Liver (tissue), 9 donors: Measurements from ENCODE around the gene PTH1R. TPM values are rescaled to one million over a fixed set of nuclear protein-coding genes. Genes with fewer than 3 reads are reported as not detected.

Experiments
- DNase-seq: peaks from one replicate; pipeline ENCODE4 v3.0.0-alpha.2; 2017; ENCODE audit warnings: low spot score
- H3K27ac ChIP-seq, 2 donors: one replicate each; pipeline ENCODE4 v1.7.0; 2013; ENCODE audit warnings: inconsistent platforms in 2 of 2, low read length in 2 of 2, control low read depth in 1 of 2, low read depth in 1 of 2, mild to moderate bottlenecking in 1 of 2
- H3K27me3 ChIP-seq, 4 donors: one replicate each; pipeline versions ENCODE4 v1.6.1 to v1.7.0; 2013; ENCODE audit warnings: low read length in 3 of 4, inconsistent platforms in 1 of 4, mild to moderate bottlenecking in 1 of 4, moderate library complexity in 1 of 4; ENCODE audit not compliant: control insufficient read depth in 4 of 4, insufficient read depth in 4 of 4
- H3K36me3 ChIP-seq, 4 donors: one replicate each; pipeline versions ENCODE4 v1.6.1 to v1.7.0; 2013; ENCODE audit warnings: low read length in 3 of 4, mild to moderate bottlenecking in 3 of 4, low read depth in 1 of 4, moderate library complexity in 1 of 4; ENCODE audit not compliant: control insufficient read depth in 4 of 4, insufficient read depth in 3 of 4
- H3K4me1 ChIP-seq, 4 donors: one replicate each; pipeline versions ENCODE4 v1.6.1 to v1.7.0; 2013; ENCODE audit warnings: low read length in 3 of 4, mild to moderate bottlenecking in 3 of 4, moderate library complexity in 1 of 4; ENCODE audit not compliant: control insufficient read depth in 4 of 4, insufficient read depth in 4 of 4
- H3K4me3 ChIP-seq, 3 donors: one replicate each; pipeline versions ENCODE4 v1.6.1 to v1.7.0; 2013; ENCODE audit warnings: low read length in 3 of 3, control low read depth in 1 of 3, low read depth in 1 of 3, mild to moderate bottlenecking in 1 of 3
- H3K9ac ChIP-seq, 2 donors: one replicate each; pipeline ENCODE4 v1.7.0; 2013; ENCODE audit warnings: low read length in 2 of 2, mild to moderate bottlenecking in 2 of 2, moderate library complexity in 2 of 2, control low read depth in 1 of 2, low read depth in 1 of 2
- H3K9me3 ChIP-seq, 4 donors: one replicate each; pipeline versions ENCODE4 v1.6.1 to v1.7.0; 2013; ENCODE audit warnings: low read length in 3 of 4; ENCODE audit not compliant: control insufficient read depth in 4 of 4
- EGR1 ChIP-seq, 2 donors: IDR thresholded peaks; 2 replicates each; pipeline ENCODE4 v1.6.1; 2016 to 2018; ENCODE audit warnings: antibody characterized with exemption in 2 of 2, low read depth in 2 of 2
- FOXA1 ChIP-seq: IDR thresholded peaks from 2 replicates; pipeline ENCODE4 v1.6.1; 2016; ENCODE audit warnings: antibody characterized with exemption
- HNF4A ChIP-seq, 2 donors: conservative IDR thresholded peaks; 2 replicates each; pipeline ENCODE4 v1.6.1; 2016; ENCODE audit warnings: antibody characterized with exemption in 2 of 2, mild to moderate bottlenecking in 2 of 2
- HNF4G ChIP-seq: IDR thresholded peaks from 2 replicates; pipeline ENCODE4 v1.6.1; 2016; ENCODE audit warnings: antibody characterized with exemption
- JUND ChIP-seq, 2 donors: IDR thresholded peaks; 2 replicates each; pipeline ENCODE4 v1.6.1; 2016; ENCODE audit warnings: antibody characterized with exemption in 2 of 2
- MAX ChIP-seq: IDR thresholded peaks from 2 replicates; pipeline ENCODE4 v1.6.1; 2016; ENCODE audit warnings: antibody characterized with exemption
- NR2F2 ChIP-seq: IDR thresholded peaks from 2 replicates; pipeline ENCODE4 v1.6.1; 2016; ENCODE audit warnings: antibody characterized with exemption
- RAD21 ChIP-seq, 2 donors: IDR thresholded peaks; 2 replicates each; pipeline ENCODE4 v1.6.1; 2016; ENCODE audit warnings: antibody characterized with exemption in 2 of 2, mild to moderate bottlenecking in 2 of 2
- RXRA ChIP-seq, 2 donors: IDR thresholded peaks; 2 replicates each; pipeline ENCODE4 v1.6.1; 2017 to 2018; ENCODE audit warnings: antibody characterized with exemption in 2 of 2, mild to moderate bottlenecking in 1 of 2
- SP1 ChIP-seq: IDR thresholded peaks from 2 replicates; pipeline ENCODE4 v1.6.1; 2018; ENCODE audit warnings: antibody characterized with exemption, mild to moderate bottlenecking
- TAF1 ChIP-seq: conservative IDR thresholded peaks from 2 replicates; pipeline ENCODE4 v1.6.1; 2016; ENCODE audit warnings: antibody characterized with exemption, mild to moderate bottlenecking
- ZBTB33 ChIP-seq: IDR thresholded peaks from 2 replicates; pipeline ENCODE4 v1.6.1; 2016; ENCODE audit warnings: antibody characterized with exemption
- WGBS: extraction: QIAGEN DNeasy Blood & Tissue Kit; methylation state at CpG from one replicate; pipeline ENCODE4 v1.1.7; 2013; 5-methylcytosine and 5-hydroxymethylcytosine counted together
- polyA plus RNA-seq, 2 donors: library from polyadenylated mRNA; stranded (reverse) in 1 of 2; unstranded in 1 of 2; fragments of 200-250 nt in 1 of 2; fragments of >200 nt in 1 of 2; fragmentation: Nextera tagmentation in 1 of 2; extraction: Ambion mirVana in 1 of 2; gene quantifications; one replicate each; pipeline versions ENCODE4 v1.2.1 to v1.2.3, GENCODE V29; 2013 to 2015
- total RNA-seq, 2 donors: library from RNA; depleted of rRNA; stranded (reverse); fragments of >200 nt; gene quantifications; one replicate each; pipeline ENCODE4 v1.2.3, GENCODE V29; 2014
- TF ChIP-seq, protein P1 (sequence below): IDR thresholded peaks from 2 replicates; pipeline ENCODE4 v1.6.1; 2016; ENCODE audit warnings: antibody characterized with exemption, mild to moderate bottlenecking
- TF ChIP-seq, protein P2 (sequence below): IDR thresholded peaks from 2 replicates; pipeline ENCODE4 v1.6.1; 2016; ENCODE audit warnings: antibody characterized with exemption
- donor health status: healthy.
- donor health status: healthy.
- donor health status: healthy.
- donor health status: healthy.
- donor health status: healthy.

The PTH1R gene
- total and polyA plus RNA-seq, 4 donors, result 7.2 to 28.4 (median 23.6) TPM

DNA sequence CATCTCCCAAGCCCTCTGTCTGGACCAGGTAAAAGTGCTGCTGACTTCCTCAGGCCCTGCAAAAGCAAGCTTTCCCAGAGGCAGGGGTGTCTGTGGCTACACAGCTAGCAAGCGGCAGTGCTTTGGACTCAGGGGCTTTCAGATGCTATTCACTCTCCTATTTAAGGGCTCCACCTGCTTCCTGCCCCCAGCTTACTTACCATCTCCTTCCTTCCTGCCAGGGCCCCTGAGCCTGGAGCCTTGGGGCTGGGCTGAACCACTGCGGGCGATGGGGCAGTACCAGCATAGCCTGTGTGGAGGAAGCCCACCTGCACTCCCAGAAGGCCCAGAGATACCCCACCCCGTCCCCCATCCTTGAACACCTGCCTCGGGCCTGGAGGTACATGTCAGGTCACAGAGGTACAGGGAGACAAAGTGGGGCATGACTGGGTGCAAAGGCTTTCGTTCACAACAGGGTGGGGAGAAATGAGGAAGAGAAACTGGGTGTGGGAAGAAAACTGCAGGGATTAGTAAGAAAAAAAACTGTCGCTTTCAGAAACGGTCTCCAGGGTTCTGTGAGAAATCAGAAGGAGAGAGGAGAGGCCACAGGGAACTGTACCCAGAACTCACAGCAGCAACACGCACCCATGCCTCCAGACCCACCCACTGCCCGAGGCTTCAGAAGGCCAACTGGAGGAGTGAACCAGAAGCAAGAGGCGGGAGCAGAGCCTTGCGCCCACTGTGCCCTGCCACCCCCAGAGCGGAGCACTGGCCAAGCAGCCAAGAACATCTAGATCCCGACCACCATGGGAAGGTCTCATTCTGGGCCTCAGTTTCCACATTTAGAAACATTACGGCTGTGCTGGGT, 49.6 kb downstream of the PTH1R start:
- TF ChIP-seq RAD21 (IDR thresholded peaks at IDR 0.05), result peak in 1 of 2 donors; percentile 3
- TF ChIP-seq HNF4G, result no peak
- no peak overlapping the region for H3K4me3 ChIP-seq
- no peaks in the 10 kb centered on the region for H3K27me3 ChIP-seq
- peaks cover 12 to 30% (median 21%) of the 10 kb centered on the region in 4 donors for H3K36me3 ChIP-seq
- H3K27ac ChIP-seq, result peak overlapping the region in 1 of 2 donors; percentile 6
- WGBS, result 77% methylated on average over 15 of the region's 15 CpGs
- H3K4me1 ChIP-seq, result peaks cover 15 to 38% (median 27%) of the 10 kb centered on the region in 4 donors
- DNase-seq, result no peak
- H3K9me3 ChIP-seq, result no peaks in the 10 kb centered on the region
- H3K9ac ChIP-seq, result no peak overlapping the region

- no peak for DNase-seq
- Histone ChIP-seq H3K27me3 (no peaks in the 10 kb centered on the region), H3K27ac (no peak overlapping the region), H3K9ac (no peak overlapping the region), H3K4me1 (peaks cover 15 to 44% (median 33%) of the 10 kb centered on the region in 4 donors), H3K36me3 (peaks cover 9 to 24% (median 19%) of the 10 kb centered on the region in 4 donors), H3K9me3 (no peaks in the 10 kb centered on the region), H3K4me3 (no peak overlapping the region)
- 88% methylated on average over 6 of the region's 6 CpGs for WGBS
- TF ChIP-seq, protein P1, sequence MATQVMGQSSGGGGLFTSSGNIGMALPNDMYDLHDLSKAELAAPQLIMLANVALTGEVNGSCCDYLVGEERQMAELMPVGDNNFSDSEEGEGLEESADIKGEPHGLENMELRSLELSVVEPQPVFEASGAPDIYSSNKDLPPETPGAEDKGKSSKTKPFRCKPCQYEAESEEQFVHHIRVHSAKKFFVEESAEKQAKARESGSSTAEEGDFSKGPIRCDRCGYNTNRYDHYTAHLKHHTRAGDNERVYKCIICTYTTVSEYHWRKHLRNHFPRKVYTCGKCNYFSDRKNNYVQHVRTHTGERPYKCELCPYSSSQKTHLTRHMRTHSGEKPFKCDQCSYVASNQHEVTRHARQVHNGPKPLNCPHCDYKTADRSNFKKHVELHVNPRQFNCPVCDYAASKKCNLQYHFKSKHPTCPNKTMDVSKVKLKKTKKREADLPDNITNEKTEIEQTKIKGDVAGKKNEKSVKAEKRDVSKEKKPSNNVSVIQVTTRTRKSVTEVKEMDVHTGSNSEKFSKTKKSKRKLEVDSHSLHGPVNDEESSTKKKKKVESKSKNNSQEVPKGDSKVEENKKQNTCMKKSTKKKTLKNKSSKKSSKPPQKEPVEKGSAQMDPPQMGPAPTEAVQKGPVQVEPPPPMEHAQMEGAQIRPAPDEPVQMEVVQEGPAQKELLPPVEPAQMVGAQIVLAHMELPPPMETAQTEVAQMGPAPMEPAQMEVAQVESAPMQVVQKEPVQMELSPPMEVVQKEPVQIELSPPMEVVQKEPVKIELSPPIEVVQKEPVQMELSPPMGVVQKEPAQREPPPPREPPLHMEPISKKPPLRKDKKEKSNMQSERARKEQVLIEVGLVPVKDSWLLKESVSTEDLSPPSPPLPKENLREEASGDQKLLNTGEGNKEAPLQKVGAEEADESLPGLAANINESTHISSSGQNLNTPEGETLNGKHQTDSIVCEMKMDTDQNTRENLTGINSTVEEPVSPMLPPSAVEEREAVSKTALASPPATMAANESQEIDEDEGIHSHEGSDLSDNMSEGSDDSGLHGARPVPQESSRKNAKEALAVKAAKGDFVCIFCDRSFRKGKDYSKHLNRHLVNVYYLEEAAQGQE, result no peak
- TF ChIP-seq NR2F2, result no peak
- no peak for TF ChIP-seq RAD21 (IDR thresholded peaks at IDR 0.05)
- TF ChIP-seq SP1, result no peak
- no peak for TF ChIP-seq HNF4G
- TF ChIP-seq ZBTB33, result no peak
- no peak for TF ChIP-seq MAX
- TF ChIP-seq HNF4A (conservative IDR thresholded peaks at IDR 0.05), result no peak
Observed at GRCh38 chr3:46927718-46928073, 50.2 kb downstream of the PTH1R start.

- TF ChIP-seq HNF4A (conservative IDR thresholded peaks at IDR 0.05), result no peak
- TF ChIP-seq TAF1, result no peak
- no peak for TF ChIP-seq JUND (IDR thresholded peaks at IDR 0.05)
- no peak for TF ChIP-seq SP1
- no peak for TF ChIP-seq ZBTB33
- TF ChIP-seq RXRA (IDR thresholded peaks at IDR 0.05), result no peak
- no peak for TF ChIP-seq EGR1 (IDR thresholded peaks at IDR 0.05; ENCODE audit: low read depth in 2 of 2)
- TF ChIP-seq RAD21 (IDR thresholded peaks at IDR 0.05), result no peak
- TF ChIP-seq FOXA1, result no peak
- TF ChIP-seq, protein P2, sequence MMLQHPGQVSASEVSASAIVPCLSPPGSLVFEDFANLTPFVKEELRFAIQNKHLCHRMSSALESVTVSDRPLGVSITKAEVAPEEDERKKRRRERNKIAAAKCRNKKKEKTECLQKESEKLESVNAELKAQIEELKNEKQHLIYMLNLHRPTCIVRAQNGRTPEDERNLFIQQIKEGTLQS, result no peak
- no peak overlapping the region for H3K4me3 ChIP-seq
- DNase-seq, result no peak
- no peaks in the 10 kb centered on the region for H3K27me3 ChIP-seq
- H3K9ac ChIP-seq, result no peak overlapping the region
- peaks cover 9 to 19% (median 17%) of the 10 kb centered on the region in 4 donors for H3K36me3 ChIP-seq
- no peaks in the 10 kb centered on the region for H3K9me3 ChIP-seq
- 87% methylated on average over 1 of the region's 1 CpG for WGBS
- H3K4me1 ChIP-seq, result peaks cover 17 to 50% (median 39%) of the 10 kb centered on the region in 4 donors
- no peak overlapping the region for H3K27ac ChIP-seq
Observed at GRCh38 chr3:46928282-46928681, 50.8 kb downstream of the PTH1R start.
